ENCODE data around the gene TRAPPC8.

Gene TRAPPC8

GRCh38 chr18:31942999-31943877 lies at the start of gene TRAPPC8:
Gene TRAPPC8 (minus strand): TSS chr18:31943128. CDS start chr18:31942764, 364 bp downstream.
- in situ Hi-C loops (cut with MboI; ENCODE audit: low sequenced_read_pairs, unreplicated experiment): no loop called here
- DNase-seq (ENCODE audit: low spot score): peak; percentile 96
- TF ChIP-seq, protein P1, sequence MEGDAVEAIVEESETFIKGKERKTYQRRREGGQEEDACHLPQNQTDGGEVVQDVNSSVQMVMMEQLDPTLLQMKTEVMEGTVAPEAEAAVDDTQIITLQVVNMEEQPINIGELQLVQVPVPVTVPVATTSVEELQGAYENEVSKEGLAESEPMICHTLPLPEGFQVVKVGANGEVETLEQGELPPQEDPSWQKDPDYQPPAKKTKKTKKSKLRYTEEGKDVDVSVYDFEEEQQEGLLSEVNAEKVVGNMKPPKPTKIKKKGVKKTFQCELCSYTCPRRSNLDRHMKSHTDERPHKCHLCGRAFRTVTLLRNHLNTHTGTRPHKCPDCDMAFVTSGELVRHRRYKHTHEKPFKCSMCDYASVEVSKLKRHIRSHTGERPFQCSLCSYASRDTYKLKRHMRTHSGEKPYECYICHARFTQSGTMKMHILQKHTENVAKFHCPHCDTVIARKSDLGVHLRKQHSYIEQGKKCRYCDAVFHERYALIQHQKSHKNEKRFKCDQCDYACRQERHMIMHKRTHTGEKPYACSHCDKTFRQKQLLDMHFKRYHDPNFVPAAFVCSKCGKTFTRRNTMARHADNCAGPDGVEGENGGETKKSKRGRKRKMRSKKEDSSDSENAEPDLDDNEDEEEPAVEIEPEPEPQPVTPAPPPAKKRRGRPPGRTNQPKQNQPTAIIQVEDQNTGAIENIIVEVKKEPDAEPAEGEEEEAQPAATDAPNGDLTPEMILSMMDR (IDR thresholded peaks at IDR 0.05; ENCODE audit: borderline replicate concordance, control extremely low read depth, extremely low read depth, insufficient read depth, missing control alignments): peak; percentile 15

GRCh38 chr18:31990823-31991222 lies 47.9 kb upstream of the TRAPPC8 start:
- in situ Hi-C loops (cut with MboI; ENCODE audit: low sequenced_read_pairs, unreplicated experiment): no loop called here
- TF ChIP-seq, protein P1 (IDR thresholded peaks at IDR 0.05; ENCODE audit: borderline replicate concordance, control extremely low read depth, extremely low read depth, insufficient read depth, missing control alignments): no peak
- peak; percentile 58 for DNase-seq (ENCODE audit: low spot score)

GRCh38 chr18:31983976-31984375 lies 41.0 kb upstream of the TRAPPC8 start:
- no peak for DNase-seq (ENCODE audit: low spot score)
- in situ Hi-C loops (cut with MboI; ENCODE audit: low sequenced_read_pairs, unreplicated experiment): no loop called here
- TF ChIP-seq, protein P1 (IDR thresholded peaks at IDR 0.05; ENCODE audit: borderline replicate concordance, control extremely low read depth, extremely low read depth, insufficient read depth, missing control alignments): no peak

GRCh38 chr18:31983020-31983419 lies 40.1 kb upstream of the TRAPPC8 start:
- TF ChIP-seq, protein P1 (IDR thresholded peaks at IDR 0.05; ENCODE audit: borderline replicate concordance, control extremely low read depth, extremely low read depth, insufficient read depth, missing control alignments): no peak
- DNase-seq (ENCODE audit: low spot score): no peak
- in situ Hi-C loops (cut with MboI; ENCODE audit: low sequenced_read_pairs, unreplicated experiment): no loop called here

- in situ Hi-C loops (cut with MboI; ENCODE audit: low sequenced_read_pairs, unreplicated experiment): no loop called here
- no peak for DNase-seq (ENCODE audit: low spot score)
- TF ChIP-seq, protein P1 (IDR thresholded peaks at IDR 0.05; ENCODE audit: borderline replicate concordance, control extremely low read depth, extremely low read depth, insufficient read depth, missing control alignments): no peak
Measured at GRCh38 chr18:31980863-31981262, 37.9 kb upstream of the TRAPPC8 start.

DNA sequence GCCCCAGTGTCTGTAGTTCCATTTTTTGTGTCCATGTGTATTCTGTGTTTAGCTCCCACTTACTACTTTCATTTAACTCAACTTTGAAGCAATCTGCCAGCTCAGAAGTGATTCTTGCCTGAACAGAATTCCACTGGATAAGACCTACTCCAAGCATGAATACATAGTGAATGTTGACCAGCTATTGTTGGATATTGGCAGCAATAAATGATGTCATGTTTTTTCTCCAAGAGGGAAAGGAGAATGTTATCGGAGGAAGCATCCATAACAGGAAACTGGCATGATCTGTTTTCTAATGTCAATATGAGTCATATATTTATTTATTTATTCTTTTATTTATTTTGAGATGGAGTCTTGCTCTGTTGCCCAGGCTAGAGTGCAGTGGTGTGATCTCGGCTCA lies 36.8 kb upstream of the TRAPPC8 start:
- in situ Hi-C loops (cut with MboI; ENCODE audit: low sequenced_read_pairs, unreplicated experiment): no loop called here
- TF ChIP-seq, protein P1 (IDR thresholded peaks at IDR 0.05; ENCODE audit: borderline replicate concordance, control extremely low read depth, extremely low read depth, insufficient read depth, missing control alignments): no peak
- DNase-seq (ENCODE audit: low spot score): no peak
